OCI-LY3 (cell line): Measurements from ENCODE around the gene ENO3.

ENCODE experiments used
- CTCF ChIP-seq: fragments of 200-600, 300-600 bp; sonication (generic); IDR thresholded peaks from 2 replicates; pipeline ENCODE4 v1.5.1; 2014; ENCODE audit warnings: antibody characterized with exemption, low read length, low read depth
- EZH2phosphoT487 ChIP-seq: fragments of 200-600 bp; shearing (Covaris generic); IDR thresholded peaks from 2 replicates; pipeline ENCODE4 v1.6.1; 2018; ENCODE audit warnings: antibody characterized with exemption, mixed run types, low read depth

- TF ChIP-seq CTCF: no peak
- no peak for TF ChIP-seq EZH2phosphoT487
Observed at GRCh38 chr17:4947411-4948165, 3.3 kb upstream of the ENO3 start.
